Daoy (cell line): ENCODE results near the gene CEP41. TPM values are rescaled to one million over a fixed set of nuclear protein-coding genes. Genes with fewer than 3 reads are reported as not detected.

Experiments
- DNase-seq: peaks from one replicate; pipeline ENCODE4 v3.0.0-alpha.2; 2015; ENCODE audit warnings: low read depth
- total RNA-seq: library from RNA; depleted of rRNA; stranded (reverse); fragments of >200 nt; shearing (Covaris generic); gene quantifications from 2 replicates; pipeline ENCODE4 v1.2.3, GENCODE V29; 2014; rRNA removed

CEP41 gene
- total RNA-seq, 1 experiment from 2014 or later, result 43.9 TPM

DNA sequence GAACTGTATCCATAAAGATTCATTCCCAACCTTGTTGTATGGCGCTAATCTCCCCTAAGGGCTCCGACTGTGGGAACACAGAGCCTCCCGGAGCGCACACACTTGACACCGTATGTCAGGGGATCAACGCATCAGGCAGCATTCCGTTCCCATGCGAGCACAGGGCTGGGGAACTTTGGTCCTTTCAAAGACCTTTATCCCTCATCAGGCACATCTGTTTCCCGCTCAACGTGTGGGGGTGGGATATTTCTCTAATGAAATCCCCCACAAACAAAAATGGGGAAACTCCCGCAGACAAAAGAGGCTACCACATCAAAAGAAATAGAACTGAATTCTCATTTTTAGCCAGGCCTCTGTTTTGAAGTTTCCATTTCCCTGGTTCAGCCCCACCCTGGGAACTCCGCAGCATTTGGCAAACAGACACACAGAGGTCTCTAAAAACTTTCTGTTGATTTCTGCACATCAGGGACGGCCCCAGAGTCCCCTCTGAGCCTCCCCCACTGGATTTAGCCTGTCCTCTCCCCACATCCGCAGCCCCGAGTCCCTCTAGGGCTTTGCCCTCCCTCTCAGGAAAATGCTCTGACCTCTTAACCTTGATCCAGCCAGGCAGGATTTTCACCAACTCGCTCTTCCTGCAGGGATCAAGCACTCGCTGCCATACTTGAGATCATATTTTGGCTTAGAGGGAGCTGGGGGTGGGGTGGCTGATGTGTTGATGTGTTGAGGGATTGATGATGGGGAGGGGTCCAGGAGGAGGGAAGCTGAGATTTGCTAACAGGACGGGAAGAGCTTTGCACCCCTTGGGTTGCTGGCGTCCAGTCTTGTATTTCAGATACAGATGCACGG, 89.6 kb downstream of the CEP41 start:
- DNase-seq, result no peak

DNA sequence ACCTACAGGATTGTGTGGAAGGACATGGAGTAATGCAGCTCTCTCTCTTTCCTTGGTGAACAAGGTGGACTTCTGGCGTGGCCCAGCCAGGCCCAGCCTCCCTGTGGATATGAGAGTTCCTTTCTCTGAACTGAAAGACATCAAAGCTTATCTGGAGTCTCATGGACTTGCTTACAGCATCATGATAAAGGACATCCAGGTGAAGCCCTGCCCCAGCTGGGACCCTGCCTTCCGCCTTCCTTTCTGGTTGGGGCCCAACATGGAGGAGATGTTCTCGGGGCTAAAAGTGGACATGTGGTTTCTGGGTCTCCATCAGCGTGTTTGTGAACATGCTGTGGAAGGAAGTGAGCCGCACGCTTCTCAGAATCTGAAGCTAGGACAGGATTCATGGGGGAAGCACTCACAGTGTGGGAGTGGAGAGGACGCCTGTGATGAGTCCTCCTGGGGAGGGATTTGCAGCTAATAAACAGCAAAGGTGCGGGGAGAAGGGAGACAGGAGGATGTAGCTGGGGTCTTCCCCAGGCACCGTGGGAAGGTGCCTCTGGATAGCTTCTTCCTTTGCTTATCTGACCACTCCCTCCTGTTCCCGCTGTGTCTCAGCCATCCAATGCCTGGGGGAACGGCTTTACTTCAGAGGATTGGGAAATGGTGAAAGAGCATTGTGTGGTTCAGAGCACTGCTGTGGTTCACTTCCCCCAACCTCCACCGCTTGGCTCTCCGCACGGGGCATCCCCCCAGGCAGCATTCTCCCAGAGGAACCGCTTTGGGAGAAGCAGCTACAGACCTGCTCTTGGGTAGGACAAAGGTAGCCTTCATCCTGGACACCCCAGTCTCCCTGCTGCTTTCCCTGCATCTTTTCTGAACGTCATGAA, 90.7 kb downstream of the CEP41 start:
- no peak for DNase-seq

DNA sequence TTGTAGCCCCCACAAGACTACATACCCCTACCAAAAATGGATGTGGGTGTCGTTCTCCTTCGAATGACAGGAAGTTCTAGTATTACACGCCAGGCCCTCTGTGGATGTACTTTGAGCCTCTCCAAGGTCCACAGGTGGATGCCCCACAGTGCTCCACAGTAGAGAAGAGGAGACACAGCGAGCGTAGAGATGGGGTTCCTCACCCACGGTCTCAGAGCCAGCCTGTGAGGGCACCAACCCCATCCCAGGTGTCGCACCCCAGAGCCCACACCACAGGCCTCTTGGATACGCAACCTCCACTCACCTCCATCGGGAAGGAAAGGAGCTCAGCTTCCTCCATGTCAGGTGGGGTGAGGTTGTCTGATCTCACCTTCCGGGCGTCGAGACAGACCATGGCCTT, 93.9 kb downstream of the CEP41 start:
- no peak for DNase-seq

DNA sequence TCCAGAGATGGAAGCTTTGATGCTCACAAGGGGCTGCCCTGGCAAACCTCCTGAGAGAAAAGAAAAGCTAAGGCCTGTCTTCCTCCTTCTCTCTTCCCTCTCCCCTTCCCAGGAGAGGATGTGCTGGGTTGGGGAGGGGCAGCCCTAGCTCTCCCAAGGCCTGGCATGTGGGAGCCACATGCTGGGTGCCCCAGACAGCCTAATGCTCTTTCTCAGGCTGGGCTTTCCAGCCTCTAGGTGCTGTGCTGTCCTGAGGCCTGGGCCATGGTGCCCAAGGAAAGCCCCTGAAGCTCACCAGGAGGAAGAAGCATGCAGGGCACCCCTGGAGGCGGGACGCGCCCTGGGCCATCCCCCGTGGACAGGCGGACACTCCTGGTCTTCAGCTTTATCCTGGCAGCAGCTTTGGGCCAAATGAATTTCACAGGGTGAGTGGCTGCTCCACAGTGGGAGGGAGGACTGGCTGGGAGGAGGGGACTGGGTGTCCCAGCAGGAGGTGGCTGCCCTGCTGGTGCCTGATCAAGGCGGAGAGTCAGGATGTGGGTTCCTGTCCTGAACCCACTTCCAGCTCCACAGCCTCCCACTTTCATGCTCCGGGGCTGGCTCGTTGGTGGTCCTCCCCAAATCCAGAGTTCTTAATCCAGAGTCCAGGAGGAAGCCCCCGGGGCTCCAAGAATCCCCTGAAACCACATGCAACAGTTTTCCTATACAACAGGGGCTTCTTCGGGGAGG, 94.5 kb downstream of the CEP41 start:
- no peak for DNase-seq

DNA sequence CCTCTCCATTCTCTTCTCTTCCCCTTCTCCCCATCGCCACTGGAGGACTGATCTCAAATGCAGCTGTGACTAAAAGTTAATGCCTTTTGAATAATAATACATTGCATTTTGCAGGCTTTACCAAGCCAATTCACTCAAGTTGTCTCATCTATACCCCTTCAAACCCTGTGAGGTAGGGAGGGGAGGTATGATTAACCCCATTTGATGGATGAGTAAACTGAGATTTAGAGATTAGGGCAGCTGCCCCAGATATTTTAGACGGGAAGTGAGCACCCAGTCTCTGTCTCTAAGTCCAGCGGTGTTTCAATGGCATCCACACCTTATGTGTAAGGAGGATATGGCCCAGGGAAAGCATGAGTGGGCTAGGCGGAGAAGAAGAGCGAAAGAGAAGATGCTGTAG, 95.1 kb downstream of the CEP41 start:
- no peak for DNase-seq

DNA sequence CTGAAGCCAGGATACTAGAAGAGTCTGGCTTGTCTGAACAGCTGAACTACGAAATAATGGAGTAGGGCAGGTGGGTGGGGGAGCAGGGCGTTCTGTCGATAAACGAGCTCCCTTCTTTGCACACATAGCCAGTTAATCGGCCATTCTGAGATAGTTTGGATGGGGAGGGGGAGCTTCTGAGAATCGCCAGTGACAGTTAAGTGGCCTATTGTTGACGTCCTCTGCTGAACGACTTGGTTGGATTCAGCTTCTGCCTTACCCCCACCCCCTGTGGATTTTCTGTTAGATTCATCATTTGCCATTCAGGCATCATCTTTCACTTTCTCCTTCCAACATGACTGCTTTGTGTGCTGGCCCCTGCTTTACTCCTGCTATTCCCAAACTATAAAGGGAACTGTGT, 95.7 kb downstream of the CEP41 start:
- no peak for DNase-seq

DNA sequence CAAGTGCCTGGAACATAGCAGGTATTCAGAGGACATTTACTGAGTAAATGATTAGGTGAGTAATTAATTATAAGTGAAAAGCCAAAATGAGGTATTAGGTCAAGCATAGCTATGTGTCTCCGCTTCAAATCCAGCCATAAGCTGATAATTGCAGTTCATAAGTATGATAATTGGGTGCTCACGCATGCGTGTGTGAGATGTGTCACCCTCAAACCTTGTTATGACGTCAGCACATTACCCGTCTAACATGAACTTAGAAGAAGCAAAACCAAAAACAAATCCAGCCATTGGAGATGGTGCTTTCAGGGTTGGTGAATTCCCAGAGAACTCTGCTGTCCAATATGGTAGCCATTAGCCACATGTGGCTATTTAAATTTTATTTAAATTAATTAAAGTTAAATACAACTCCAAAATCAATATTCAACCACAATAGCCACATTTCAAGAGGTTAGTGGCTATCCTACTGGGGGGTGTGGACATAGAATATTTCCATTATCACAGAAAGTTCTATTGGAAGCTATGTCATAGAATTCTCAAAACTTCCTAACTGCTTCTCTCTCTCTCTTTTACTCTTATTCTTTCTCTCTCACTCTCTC, 96.4 kb downstream of the CEP41 start, which contains the start of gene CPA5:
Gene CPA5 (plus strand): TSS at position 546 of the 596 bp plus-strand sequence. CDS start 1,670 bp downstream, outside the sequence.
- no peak for DNase-seq

Other genes starting within 250 kb of the CEP41 start
- 30.9 and 46.7 TPM in 2 replicates for gene TMEM209, start 235.6 kb downstream of the CEP41 start, total RNA-seq
- gene SSMEM1, start 233.2 kb downstream of the CEP41 start, total RNA-seq, result not detected in 2 replicates
- gene CPA2, start 174.2 kb downstream of the CEP41 start, total RNA-seq, result 0.11 TPM in 1 of 2 replicates, not detected in the other
- gene CPA4, start 147.9 kb downstream of the CEP41 start, total RNA-seq, result 85.6 and 98.8 TPM in 2 replicates
- gene CPA5, start 96.2 kb downstream of the CEP41 start, total RNA-seq, result 0.06 TPM in 1 of 2 replicates, not detected in the other
- not detected in 2 replicates for gene CPA1, start 60.5 kb downstream of the CEP41 start, total RNA-seq
- 566 and 568 TPM in 2 replicates for gene MEST, start 51.1 kb upstream of the CEP41 start, total RNA-seq
- gene COPG2, start 227.7 kb upstream of the CEP41 start, total RNA-seq, result 57.5 and 58.4 TPM in 2 replicates
- gene TSGA13, start 245.5 kb upstream of the CEP41 start, total RNA-seq, result not detected in 2 replicates